DMS 273 (cell line): ENCODE measurements around the gene SORL1-AS1.
"Not testable (repeated sequence)": the region's sequence is repeated elsewhere in the genome, so short reads cannot be mapped to it uniquely, and the experiment has no call there.

Experiments used
- DNase-seq: peaks from one replicate; lab custom pipeline; 2025; ENCODE audit not compliant: unreplicated experiment; lab: John Stamatoyannopoulos, UW

Gene SORL1-AS1

GRCh38 chr11:121452609-121453150 is at the start of gene SORL1-AS1:
SORL1-AS1 (minus strand) TSS chr11:121452967.
- DNase-seq, result peak; percentile 32

DNA sequence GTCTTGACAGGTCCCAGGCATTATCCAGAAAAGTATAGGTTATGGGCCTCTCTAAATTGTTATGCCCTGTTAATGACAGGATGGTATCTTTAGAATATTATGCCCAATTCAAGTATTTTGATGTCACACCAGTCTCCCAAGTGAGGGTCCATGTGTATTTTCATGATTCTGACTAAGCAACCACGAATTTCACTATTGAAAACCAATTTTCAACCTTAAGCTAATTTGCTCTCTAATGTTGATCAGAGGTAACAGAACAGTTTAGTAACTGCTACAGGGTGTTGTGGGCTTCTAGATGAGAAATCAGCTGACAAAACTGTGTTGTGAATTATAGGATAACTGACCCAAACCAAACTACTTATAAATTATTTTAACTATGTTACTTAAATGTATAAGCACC is 48.0 kb upstream of the SORL1-AS1 start:
- DNase-seq, result no peak

- no peak for DNase-seq
Observed at GRCh38 chr11:121500275-121500674, 47.5 kb upstream of the SORL1-AS1 start.

DNA sequence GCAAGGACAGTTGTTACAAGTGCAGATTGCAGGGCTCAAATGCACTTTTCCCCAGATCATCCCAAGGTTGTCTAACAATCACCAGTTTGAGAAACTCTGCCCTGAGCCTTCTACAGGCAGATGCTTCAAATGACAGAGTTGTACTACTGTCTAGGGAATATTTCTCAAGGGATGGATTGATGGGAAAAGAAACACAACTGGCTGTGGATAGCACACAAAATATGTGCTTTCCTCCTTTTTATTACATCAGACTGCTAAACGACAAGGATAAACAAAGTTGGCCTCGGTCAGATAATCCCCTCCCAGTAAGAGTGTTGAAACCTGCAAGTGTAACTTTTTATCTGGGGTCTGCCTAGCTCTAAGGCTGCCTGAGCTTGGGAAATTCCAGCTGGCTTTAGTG is 46.6 kb upstream of the SORL1-AS1 start:
- no peak for DNase-seq

- DNase-seq, result peak; percentile 2
Observed at GRCh38 chr11:121497176-121497998, 44.6 kb upstream of the SORL1-AS1 start.

GRCh38 chr11:121494355-121495099 is 41.8 kb upstream of the SORL1-AS1 start:
- DNase-seq, result no peak

DNA sequence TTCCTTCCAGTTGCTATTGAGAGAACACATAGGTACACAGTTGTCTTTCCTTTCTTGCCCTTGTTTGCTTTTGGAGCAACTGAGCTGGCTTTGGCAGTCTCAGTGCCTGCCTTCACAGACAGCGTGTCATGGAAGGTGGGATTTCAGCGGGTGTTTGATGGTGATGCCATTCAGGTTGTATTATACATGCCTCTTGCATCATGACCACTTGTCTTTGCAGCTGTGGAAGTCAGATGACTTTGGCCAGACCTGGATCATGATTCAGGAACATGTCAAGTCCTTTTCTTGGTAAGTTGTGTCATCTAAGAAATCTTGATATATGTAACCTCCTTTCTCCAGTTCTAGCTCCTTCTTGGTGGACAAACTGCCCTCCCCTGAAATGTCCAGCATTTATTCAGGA is 37.1 kb upstream of the SORL1-AS1 start:
- DNase-seq, result no peak

- DNase-seq, result no peak
Observed at GRCh38 chr11:121488641-121489040, 35.9 kb upstream of the SORL1-AS1 start.

DNA sequence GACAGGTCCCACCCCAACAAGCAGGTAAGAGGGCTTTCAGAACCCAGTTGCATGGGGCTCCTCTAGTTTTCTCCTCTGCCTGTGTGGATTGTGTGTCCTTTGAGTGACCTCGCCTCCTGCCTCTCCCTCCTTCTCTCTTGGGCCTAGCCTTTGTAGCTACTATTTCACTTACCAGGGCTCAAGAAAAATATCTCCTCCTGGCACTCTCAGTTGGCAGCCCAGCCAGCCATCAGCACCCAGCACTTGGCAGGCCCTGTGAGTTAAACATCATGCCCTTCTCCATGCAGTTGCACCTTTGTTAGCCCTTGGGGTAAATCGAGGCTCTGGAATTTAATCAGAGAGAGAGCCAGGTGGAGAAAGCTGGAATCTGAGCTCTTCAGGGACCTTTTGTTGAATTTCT is 35.4 kb upstream of the SORL1-AS1 start:
- DNase-seq, result no peak

DNA sequence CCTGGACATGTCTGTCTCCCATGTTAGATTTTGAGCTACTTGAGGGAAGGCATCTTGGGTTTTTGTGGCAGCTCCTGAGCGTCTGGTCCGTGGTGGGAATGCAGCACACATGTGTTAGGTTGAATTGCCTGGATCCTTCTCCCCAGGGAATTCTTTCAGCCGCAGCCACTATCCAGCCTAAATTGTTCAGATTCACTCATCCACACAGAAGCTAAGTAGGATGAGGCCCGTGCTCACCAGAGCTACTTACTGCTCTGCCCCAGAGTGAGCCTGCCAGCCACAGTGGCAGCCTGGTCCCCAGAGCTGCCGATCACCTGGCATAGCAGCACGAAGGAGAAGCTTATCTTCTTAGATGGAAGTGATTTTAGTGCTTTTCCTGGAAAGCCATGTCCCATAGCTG is 34.4 kb upstream of the SORL1-AS1 start:
- DNase-seq, result no peak

DNA sequence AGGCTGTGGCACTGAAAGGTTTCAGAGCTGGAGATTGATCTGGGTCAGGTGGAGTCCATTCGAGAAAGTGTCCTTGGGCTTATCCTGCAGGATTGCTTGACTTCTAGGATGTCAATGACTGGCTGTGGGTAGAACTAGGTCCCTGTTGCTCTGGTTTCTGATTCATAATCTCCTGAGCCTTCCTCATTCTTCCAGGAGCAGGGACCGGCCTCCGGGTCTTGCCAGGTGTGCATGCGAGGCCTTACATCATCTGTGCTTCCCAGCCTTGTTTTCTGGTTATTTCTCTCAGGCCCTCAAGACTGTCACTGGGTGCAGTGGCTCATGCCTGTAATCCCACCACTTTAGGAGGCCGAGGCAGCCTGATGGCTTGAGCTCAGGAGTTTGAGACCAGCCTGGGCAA is 33.3 kb upstream of the SORL1-AS1 start:
- no peak for DNase-seq

DNA sequence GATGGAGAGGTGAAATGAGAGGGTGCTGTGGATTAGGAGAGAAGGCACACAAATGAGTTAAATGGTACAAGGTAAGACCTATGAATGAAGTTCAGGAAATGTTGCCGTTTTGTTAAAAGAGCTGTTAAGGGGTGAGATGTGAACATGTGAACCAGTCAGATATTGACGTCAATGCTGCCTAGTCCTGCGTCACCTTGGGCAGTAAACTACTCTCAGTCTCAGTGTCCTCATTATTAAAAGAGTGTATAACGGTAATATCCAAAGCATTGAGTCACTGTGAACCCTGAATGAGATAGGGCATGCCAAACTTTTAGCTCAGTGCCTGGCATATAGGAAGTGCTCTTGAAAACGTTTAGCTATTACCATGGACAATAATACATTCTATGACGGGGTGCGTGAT is 32.4 kb upstream of the SORL1-AS1 start:
- no peak for DNase-seq

DNA sequence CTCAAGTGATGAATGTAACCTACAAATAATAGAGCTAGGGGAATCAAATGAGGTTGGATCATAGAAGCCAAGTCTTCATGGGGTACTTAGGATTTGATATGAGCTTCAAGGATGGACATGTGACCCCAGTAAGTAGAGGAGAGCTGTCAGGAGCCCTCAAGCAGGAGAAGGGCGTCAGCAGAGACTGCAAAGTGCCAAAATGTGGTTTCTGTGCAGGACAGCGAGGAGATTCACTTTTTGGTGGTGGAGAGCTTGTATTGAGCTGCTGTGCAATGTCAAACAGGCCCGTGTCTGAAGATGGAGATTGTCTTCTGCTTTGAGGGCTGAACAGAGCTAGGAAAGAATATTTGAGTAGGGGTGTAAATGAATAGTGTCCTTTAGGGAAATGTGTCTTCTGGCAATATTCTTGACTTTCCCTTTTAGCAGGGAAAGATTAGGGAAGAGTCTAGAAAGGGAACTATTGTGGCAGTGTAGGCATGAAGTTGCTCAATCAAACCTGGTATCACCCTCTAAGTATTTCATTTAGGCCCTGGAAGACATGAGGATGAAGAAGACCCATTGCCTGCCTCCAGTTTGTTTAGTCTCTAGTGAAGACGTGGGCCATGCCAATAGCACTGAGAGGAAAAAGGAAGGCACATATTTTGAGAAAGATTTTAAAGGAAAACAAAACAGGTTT is 31.2 kb upstream of the SORL1-AS1 start:
- no peak for DNase-seq

DNA sequence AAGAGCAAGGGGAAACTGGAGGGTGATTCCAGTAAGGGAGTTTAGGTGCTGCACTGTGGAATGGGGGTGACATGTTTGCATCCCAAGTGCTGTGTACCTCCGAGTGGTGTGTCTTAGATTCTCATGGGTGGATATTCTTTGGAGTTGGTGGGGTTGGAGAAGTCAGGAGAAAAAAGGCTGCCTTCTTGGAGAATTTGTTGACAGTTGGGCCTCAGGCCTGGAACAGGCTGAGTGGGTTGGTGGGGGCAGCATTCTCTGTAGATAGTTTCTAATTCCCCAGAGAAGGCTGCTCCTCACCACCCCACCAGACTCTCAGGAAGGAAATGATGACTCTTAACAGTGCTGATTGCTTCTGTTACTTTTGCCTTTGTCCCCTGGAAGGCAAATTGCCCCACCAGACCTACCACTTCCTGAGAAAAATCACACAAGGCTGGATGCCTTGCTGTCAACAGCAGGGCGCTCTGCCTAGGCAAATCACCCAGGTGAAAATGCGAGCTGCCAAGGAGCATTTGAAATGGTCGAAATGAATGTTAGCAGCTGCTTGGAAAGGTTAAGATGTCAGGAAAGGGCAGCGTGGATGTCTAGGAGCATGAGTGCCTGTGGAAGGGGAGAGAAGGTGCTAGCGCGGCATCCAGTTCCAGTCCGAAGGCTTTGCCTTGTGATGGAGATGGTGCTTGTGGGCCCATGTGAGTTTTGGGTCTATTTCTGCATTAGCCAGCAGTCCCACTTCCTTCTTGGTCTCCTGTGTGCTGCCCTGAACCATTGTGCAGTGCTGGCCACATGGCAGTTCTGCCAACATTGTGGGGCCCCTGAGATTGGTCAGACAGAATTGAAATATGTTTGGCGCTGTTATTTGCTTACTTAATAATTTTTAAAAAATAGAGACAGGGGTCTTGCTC is 29.7 kb upstream of the SORL1-AS1 start:
- DNase-seq, result no peak

DNA sequence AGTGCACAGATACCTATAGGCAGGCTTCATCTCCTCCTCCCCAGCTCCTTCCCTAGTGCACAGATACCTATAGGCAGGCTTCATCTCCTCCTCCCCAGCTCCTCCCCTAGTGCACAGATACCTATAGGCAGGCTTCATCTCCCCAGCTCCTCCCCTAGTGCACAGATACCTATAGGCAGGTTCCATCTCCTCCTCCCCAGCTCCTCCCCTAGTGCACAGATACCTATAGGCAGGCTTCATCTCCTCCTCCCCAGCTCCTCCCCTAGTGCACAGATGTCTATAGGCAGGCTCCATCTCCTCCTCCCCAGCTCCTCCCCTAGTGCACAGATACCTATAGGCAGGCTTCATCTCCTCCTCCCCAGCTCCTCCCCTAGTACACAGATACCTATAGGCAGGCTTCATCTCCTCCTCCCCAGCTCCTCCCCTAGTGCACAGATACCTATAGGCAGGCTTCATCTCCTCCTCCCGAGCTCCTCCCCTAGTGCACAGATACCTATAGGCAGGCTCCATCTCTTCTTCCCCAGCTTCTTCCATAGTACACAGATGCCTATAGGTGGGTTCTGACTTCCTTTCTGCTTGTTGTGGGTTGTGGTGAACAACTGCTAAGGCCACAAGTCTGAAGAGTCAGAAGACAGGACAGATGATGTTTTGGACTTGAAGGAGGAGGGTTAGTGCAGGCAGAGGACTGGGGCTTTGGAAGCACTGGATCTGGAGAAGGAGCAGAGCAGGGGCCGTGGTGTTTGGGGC is 28.9 kb upstream of the SORL1-AS1 start:
- DNase-seq, result not testable (repeated sequence)

- no peak for DNase-seq
Observed at GRCh38 chr11:121479698-121480238, 27.0 kb upstream of the SORL1-AS1 start.

DNA sequence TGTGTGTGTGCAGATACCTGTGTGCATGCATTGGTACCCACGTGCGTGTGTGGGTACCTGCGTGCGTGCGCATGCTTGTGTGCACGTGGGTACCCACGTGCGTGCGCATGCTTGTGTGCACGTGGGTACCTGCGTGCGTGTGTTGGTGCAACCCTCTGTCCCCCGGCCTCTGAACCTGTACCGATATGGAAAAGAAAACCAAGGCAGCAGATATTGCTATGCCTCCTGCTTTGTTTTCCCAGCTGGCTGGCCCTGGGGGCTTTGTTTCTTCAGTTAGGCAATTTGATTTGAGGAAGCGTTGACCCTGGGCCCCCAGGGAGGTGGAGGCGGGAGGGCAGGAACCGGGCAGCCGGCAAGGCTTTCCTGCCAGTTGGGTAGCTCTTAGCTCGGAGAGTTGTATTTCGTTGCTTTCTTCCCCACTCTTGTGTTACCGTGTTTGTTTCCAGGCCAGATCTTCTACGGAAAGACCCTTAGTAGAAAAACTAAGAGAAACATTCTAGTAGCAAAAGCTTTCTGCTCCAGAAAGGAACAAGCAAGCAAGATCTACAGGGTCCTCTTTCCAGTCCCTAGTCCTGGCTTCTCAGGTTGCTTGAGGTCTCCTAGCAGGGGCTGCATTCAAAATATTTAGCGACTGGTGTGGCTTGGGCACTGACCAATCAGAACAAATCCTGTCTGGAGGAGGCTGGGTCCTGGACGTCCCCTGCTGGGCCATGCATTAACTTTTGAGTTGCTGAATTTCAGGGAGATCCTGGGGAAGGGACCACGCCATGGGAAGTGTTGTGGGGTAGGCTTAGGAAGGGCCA is 26.3 kb upstream of the SORL1-AS1 start:
- no peak for DNase-seq

GRCh38 chr11:121478226-121478894 is 25.6 kb upstream of the SORL1-AS1 start:
- DNase-seq, result no peak
